ENCODE data around the gene LRRC8B.
"Not testable (repeated sequence)": the region's sequence is repeated elsewhere in the genome, so short reads cannot be mapped to it uniquely, and the experiment has no call there.

Gene LRRC8B

GRCh38 chr1:89587729-89588161 is 63.1 kb downstream of the LRRC8B start:
- DNase-seq, result no peak

GRCh38 chr1:89588480-89588879 is 63.9 kb downstream of the LRRC8B start:
- DNase-seq, result no peak

GRCh38 chr1:89589515-89589914 is 64.9 kb downstream of the LRRC8B start:
- no peak for DNase-seq

- no peak for DNase-seq
Observed at GRCh38 chr1:89590341-89591080, 65.9 kb downstream of the LRRC8B start.

GRCh38 chr1:89592861-89593302 is 68.3 kb downstream of the LRRC8B start:
- DNase-seq, result not testable (repeated sequence)

GRCh38 chr1:89594096-89594740 is 69.6 kb downstream of the LRRC8B start:
- DNase-seq, result no peak

- DNase-seq, result no peak
Observed at GRCh38 chr1:89596698-89597097, 72.1 kb downstream of the LRRC8B start.

- no peak for DNase-seq
Observed at GRCh38 chr1:89598450-89599331, 74.1 kb downstream of the LRRC8B start.

- no peak for DNase-seq
Observed at GRCh38 chr1:89599332-89599630, 74.7 kb downstream of the LRRC8B start.

- DNase-seq, result no peak
Observed at GRCh38 chr1:89600451-89601224, 76.0 kb downstream of the LRRC8B start.

- DNase-seq, result no peak
Observed at GRCh38 chr1:89602871-89603404, 78.3 kb downstream of the LRRC8B start.

GRCh38 chr1:89603651-89604413 is 79.2 kb downstream of the LRRC8B start:
- DNase-seq, result no peak

- DNase-seq, result no peak
Observed at GRCh38 chr1:89604414-89604735, 79.7 kb downstream of the LRRC8B start.

GRCh38 chr1:89605692-89606091 is 81.1 kb downstream of the LRRC8B start:
- no peak for DNase-seq

GRCh38 chr1:89606227-89606980 is 81.8 kb downstream of the LRRC8B start:
- DNase-seq, result no peak

- peak; percentile 41 for DNase-seq
Observed at GRCh38 chr1:89607156-89607555, 82.5 kb downstream of the LRRC8B start.

GRCh38 chr1:89607586-89608318 is 83.1 kb downstream of the LRRC8B start:
- no peak for DNase-seq

- DNase-seq, result peak; percentile 77
Observed at GRCh38 chr1:89608319-89608983, 83.8 kb downstream of the LRRC8B start.

GRCh38 chr1:89608984-89609725 is 84.5 kb downstream of the LRRC8B start:
- DNase-seq, result peak; percentile 54

Measured in CD4-positive, alpha-beta T cell treated with Interleukin-15 for 1 hour (primary cell).